HG03558 (cell line): ENCODE data around the gene PRTG.
"Not testable (repeated sequence)": the region's sequence is repeated elsewhere in the genome, so short reads cannot be mapped to it uniquely, and the experiment has no call there.

ENCODE experiments used
- ATAC-seq: cut with Tn5 transposase; IDR thresholded peaks from one replicate; pipeline ENCODE4 v1.9.1; 2021; ENCODE audit warnings: moderate number of reproducible peaks; ENCODE audit not compliant: unreplicated experiment; ENCODE audit errors: extremely low read depth

PRTG gene

GRCh38 chr15:55742927-55743728, at the start of gene PRTG:
TSS of gene PRTG (minus strand) at chr15:55743152. CDS start at chr15:55742931, 221 bp downstream.
- no peak for ATAC-seq

- ATAC-seq, result no peak
Measured at GRCh38 chr15:55791551-55792400, 48.8 kb upstream of the PRTG start.

DNA sequence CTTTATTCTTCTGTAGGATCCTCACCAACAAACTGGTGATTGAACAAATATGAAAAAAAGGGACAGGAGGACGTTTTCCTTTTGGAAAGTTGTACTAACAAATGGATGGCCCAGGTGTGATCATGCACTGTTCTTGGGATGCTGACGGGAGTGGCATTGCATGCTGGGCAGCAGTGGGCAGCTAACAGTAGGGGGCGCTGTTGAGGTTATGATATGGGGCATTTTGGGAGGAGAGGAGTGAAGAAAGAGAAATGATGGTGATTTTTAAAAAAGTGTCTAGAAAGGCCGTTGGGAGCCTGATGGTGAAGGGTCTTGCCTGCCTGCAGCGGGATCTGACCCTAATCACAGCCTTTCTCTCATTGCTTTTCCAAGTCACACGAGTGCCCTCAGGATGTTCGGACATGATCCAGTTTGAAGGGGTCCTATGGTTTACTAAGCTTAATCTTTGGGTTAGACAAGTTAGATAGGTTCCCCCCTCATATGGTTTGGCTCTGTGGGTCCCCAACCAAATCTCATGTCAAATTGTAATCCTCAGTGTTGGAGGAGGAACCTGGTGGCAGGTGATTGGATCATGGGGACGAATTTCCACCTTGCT, 46.2 kb upstream of the PRTG start:
- ATAC-seq, result no peak

DNA sequence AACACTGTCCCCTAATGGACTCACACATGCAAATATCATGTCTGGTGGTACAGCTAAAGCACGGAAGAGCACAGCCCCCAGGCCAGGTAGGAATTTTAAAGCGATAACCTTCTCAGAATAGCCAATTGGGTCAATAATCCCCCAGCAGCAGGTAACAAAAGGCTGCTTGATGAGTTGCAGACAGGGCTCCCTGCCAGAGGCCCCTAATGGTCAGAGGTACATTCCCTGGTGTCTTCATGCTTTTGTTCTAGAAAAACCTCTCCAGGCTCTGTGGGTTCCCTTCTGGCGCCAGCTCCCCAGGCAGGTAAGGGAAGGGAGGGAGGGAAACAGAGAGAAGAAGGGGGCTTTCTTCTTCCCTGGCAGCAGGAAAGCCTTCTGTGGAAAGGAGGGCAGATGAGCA, 43.4 kb upstream of the PRTG start:
- no peak for ATAC-seq

DNA sequence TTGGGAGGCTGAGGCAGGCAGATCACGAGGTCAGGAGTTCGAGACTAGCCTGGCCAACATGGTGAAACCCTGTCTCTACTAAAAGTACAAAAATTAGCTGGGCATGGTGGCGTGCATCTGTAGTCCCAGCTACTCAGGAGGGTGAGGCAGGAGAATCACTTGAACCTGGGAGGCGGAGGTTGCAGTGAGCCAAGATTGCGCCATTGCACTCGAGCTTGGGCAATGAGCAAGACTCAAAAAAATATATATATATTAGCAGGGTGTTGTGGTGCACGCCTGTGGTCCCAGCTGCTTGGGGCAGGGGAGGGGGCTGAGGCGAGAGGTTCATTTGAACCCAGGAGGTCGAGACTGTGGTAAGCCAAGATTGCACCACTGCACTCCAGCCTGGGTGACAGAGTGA, 42.6 kb upstream of the PRTG start:
- not testable (repeated sequence) for ATAC-seq

- no peak for ATAC-seq
Measured at GRCh38 chr15:55784286-55784685, 41.3 kb upstream of the PRTG start.

DNA sequence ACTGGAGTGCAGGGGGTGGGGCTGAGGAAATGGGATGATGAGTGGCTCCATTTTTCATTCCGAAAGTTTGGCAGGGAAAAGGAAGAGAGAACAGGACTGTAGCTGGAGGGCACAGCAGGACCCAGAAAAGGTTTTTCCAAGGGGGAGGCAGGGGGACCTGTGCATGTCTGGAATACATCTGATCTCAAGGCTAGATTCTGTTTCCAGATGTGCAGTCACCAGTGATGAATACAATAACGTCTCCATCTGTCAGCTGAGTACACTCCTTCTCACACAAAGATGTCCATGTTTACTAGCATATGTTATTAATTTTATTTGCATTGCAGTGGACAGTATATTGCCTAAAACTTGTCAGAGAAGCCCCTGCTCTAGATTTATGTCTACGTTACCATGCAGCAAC, 39.9 kb upstream of the PRTG start:
- ATAC-seq, result no peak

DNA sequence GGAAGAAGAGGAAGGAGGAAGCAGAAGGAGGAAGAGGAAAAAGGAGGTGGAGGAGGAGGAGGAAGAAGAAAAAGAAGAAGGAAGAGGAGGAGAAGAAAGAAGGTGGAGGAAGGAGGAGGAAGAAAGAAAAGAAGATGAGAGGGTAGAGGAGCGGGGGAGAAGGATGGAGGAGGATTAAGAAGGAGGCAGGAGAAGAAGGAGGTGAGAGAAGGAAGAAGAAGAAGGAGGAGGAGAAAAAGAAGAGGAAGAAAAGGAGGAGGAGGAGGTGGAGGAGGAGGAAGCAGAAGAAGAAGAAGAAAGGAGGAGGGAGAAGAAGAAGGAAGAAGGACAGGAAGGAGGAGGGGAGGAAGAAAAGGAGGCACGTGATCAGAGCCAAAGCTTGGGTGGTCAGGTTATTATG, 37.3 kb upstream of the PRTG start:
- no peak for ATAC-seq

DNA sequence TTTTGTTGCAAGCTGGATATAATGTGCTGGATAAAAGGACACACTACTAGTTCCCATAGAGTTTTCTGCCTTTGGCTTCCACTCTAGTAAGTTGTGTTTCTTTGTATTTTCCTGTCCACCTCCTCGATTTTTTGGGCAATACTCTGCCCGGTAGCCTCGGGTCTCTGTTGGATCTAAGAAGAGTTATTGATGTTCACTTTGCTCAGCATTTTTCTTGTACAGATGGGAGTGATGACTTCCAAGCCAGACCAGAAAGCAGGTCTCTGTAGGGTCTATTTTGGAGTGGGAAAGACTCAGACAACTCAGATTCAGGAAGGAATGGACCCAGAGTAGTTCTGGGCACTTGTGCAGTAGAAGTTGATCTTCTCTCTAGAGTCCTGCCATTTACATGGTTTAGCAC, 36.0 kb upstream of the PRTG start:
- no peak for ATAC-seq

GRCh38 chr15:55775316-55775715, 32.4 kb upstream of the PRTG start:
- ATAC-seq, result no peak

GRCh38 chr15:55774113-55774970, 31.4 kb upstream of the PRTG start:
- ATAC-seq, result no peak

GRCh38 chr15:55770806-55771205, 27.9 kb upstream of the PRTG start:
- no peak for ATAC-seq

DNA sequence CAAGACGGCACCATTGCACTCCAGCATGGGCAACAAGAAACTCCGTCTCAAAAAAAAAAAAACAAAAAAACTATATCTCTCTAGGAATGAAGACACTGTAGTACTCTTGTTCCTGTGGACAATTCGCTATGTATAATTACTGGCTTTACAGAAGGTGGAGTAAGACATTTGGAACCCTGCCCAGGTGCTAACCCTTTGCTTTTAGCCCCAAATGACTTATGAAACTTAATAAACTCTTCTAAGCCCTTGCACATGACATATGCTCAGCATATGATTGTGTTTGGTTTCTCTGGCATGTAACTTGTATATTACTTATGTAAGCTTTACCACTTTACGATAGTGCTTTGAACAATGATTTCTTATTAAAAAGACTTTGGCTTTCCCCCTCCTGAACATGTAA, 27.3 kb upstream of the PRTG start:
- no peak for ATAC-seq

GRCh38 chr15:55768670-55769185, 25.8 kb upstream of the PRTG start:
- no peak for ATAC-seq

DNA sequence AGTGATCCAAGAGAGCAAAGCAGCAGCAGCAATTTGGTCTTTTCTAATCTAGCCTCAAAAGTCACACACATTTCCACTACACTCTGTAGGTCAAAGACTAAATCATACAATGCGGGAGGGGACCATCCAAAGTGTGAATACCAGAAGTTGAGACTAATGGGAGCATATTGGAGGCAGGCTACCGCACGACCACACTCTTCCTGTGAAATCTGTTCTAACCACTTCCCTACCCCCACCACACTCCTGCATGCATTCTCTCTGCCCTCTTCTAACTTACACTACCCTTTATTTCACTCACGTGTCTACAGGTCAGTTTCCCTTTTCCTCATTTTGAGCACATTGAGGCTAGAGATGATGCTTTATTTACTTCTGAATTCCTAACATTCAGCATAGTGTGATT, 23.7 kb upstream of the PRTG start:
- no peak for ATAC-seq

- ATAC-seq, result no peak
Measured at GRCh38 chr15:55764398-55764797, 21.4 kb upstream of the PRTG start.

DNA sequence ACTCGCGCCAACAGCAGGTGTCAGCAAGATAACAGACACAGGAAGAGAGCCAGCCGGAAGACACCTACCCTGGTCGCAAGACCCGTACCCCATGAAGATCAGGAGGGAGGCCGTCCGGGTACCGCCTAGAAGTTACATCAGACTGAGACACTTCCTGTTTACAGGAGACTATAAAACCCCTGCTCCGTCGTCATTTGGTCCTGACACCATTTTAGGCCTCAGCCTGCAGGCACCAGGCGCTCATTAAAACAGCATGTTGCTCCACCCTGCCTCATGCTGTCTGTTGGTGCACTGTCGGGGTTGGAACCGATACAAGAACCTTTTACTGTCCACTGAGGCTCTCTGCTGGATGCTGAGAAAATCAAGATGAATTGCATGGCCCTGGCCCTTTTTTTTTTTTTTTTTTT, 15.6 kb upstream of the PRTG start:
- no peak for ATAC-seq

DNA sequence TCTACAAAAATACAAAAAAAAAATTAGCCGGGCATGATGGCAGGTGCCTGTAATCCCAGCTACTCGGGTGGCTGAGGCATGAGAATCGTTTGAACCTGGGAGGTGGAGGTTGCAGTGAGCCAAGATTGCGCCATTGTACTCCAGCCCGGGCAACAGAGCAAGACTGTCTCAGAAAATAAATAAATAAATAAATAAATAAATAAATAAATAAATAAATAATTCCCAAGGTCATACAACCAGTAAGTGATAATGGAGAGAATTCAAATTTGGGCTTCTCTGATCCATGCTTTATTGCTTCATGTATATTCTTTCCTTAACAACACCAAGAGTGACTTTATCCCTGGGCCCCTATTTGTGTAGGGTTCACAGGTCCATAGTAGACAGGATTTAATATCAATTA, 10.5 kb upstream of the PRTG start:
- not testable (repeated sequence) for ATAC-seq

- no peak for ATAC-seq
Measured at GRCh38 chr15:55750706-55751105, 7.8 kb upstream of the PRTG start.
